ENCODE data around the gene HP.

HP gene

GRCh38 chr16:72091217-72091616 is 36.9 kb downstream of the HP start:
- no peak for DNase-seq (ENCODE audit: low read depth in 2 of 2)

GRCh38 chr16:72092832-72093447 is 38.6 kb downstream of the HP start:
- no peak for DNase-seq (ENCODE audit: low read depth in 2 of 2)

GRCh38 chr16:72093448-72094265 is 39.4 kb downstream of the HP start, which contains the start of the genes DHX38 and TXNL4B:
Gene DHX38, plus strand, starts transcription at chr16:72093847. Its CDS starts 2,311 bp downstream, at chr16:72096158.
Gene TXNL4B, minus strand, starts transcription at chr16:72093620. Its CDS starts 2,871 bp downstream, at chr16:72090749.
- DNase-seq (ENCODE audit: low read depth in 2 of 2), result peak; percentile 69 to 73

- peak in 1 of 2 donors; percentile 23 for DNase-seq (ENCODE audit: low read depth in 2 of 2)
These were observed 39.9 kb downstream of the HP start for GRCh38 chr16:72094266-72094610.

GRCh38 chr16:72098936-72099335 is 44.6 kb downstream of the HP start:
- DNase-seq (ENCODE audit: low read depth in 2 of 2), result no peak

GRCh38 chr16:72099377-72099818 is 45.1 kb downstream of the HP start:
- no peak for DNase-seq (ENCODE audit: low read depth in 2 of 2)

- no peak for DNase-seq (ENCODE audit: low read depth in 2 of 2)
These were observed 46.9 kb downstream of the HP start for GRCh38 chr16:72101195-72101594.

GRCh38 chr16:72104905-72105304 is 50.6 kb downstream of the HP start:
- DNase-seq (ENCODE audit: low read depth in 2 of 2), result no peak

- DNase-seq (ENCODE audit: low read depth in 2 of 2), result no peak
These were observed 51.7 kb downstream of the HP start for GRCh38 chr16:72105978-72106377.

- DNase-seq (ENCODE audit: low read depth in 2 of 2), result no peak
These were observed 53.1 kb downstream of the HP start for GRCh38 chr16:72107371-72107770.

- DNase-seq (ENCODE audit: low read depth in 2 of 2), result no peak
These were observed 54.2 kb downstream of the HP start for GRCh38 chr16:72108353-72109102.

- no peak for DNase-seq (ENCODE audit: low read depth in 2 of 2)
These were observed 55.0 kb downstream of the HP start for GRCh38 chr16:72109300-72109699.

GRCh38 chr16:72109966-72110530 is 55.7 kb downstream of the HP start:
- no peak for DNase-seq (ENCODE audit: low read depth in 2 of 2)
